GM12878 (cell line): ENCODE data around the gene RTP5. TPM values are rescaled to one million over a fixed set of nuclear protein-coding genes. Genes with fewer than 3 reads are reported as not detected.

ENCODE experiments used
- ATAC-seq: fragments of 200-7000 bp; cut with Tn5 transposase; 3 replicates; pipeline ENCODE4 v1.9.1; 2020; ENCODE audit warnings: mild to moderate bottlenecking, moderate library complexity
- BruUV-seq: library from RNA; stranded (reverse); fragments of 400-500 nt; replicated peaks from 2 replicates; lab custom pipeline; 2021; lab: Mats Ljungman, UMichigan
- CTCF ChIA-PET: fragments of 300-600 bp; sonication (Branson Sonifier 250); formaldehyde crosslinking; extraction: SDS; loops from one replicate; lab custom pipeline; 2021; ENCODE audit warnings: inconsistent platforms; lab: Yijun Ruan, JAX
- POLR2A ChIA-PET: fragments of 350-600 bp; formaldehyde crosslinking; extraction: SDS; loops from one replicate; lab custom pipeline; 2021; ENCODE audit warnings: inconsistent platforms; lab: Charles Lee
- RAD21 ChIA-PET: fragments of 300-600 bp; sonication (Branson Sonifier 250); formaldehyde crosslinking; loops from one replicate; lab custom pipeline; 2023; ENCODE audit warnings: antibody characterized with exemption; ENCODE audit not compliant: unreplicated experiment; lab: Charles Lee
- SMC1A ChIA-PET: fragments of 300-600 bp; sonication (Branson Sonifier 250); formaldehyde crosslinking; loops from one replicate; lab custom pipeline; 2023; ENCODE audit not compliant: unreplicated experiment, uncharacterized antibody; lab: Charles Lee
- DNase-seq: peaks from one replicate; pipeline ENCODE4 v3.0.0-alpha.2; 2011; ENCODE audit warnings: low read depth, low spot score
- FAIRE-seq: peaks from 3 replicates; lab custom pipeline; 2011; peaks lifted over from hg19 to GRCh38; lab: Jason Lieb, UNC
- H2AFZ ChIP-seq: 2 replicates; pipeline ENCODE4 v1.6.0; 2011; ENCODE audit warnings: low read depth, low read length, control low read depth; ENCODE audit not compliant: control insufficient read depth
- H3K27ac ChIP-seq: 2 replicates; pipeline ENCODE4 v1.5.1; 2011; ENCODE audit warnings: control low read depth; ENCODE audit not compliant: control insufficient read depth, insufficient read depth
- H3K27me3 ChIP-seq, 2 experiments: replicated peaks in 1 of 2; 2 replicates each; pipeline versions ENCODE4 v1.6.0 to v1.6.1; 2011; ENCODE audit warnings: low read length in 1 of 2; ENCODE audit not compliant: control insufficient read depth in 2 of 2, insufficient read depth in 2 of 2
- H3K36me3 ChIP-seq, 2 experiments: 2 replicates each; pipeline ENCODE4 v1.5.1; 2011; ENCODE audit warnings: low read length in 1 of 2; ENCODE audit not compliant: control insufficient read depth in 2 of 2, insufficient read depth in 2 of 2
- H3K4me1 ChIP-seq: 2 replicates; pipeline ENCODE4 v1.6.1; 2011; ENCODE audit warnings: mild to moderate bottlenecking, low read length, moderate library complexity, mixed read lengths; ENCODE audit not compliant: control insufficient read depth, insufficient read depth
- H3K4me2 ChIP-seq: 2 replicates; pipeline ENCODE4 v1.6.0; 2011; ENCODE audit warnings: control low read depth; ENCODE audit not compliant: control insufficient read depth, insufficient read depth
- H3K4me3 ChIP-seq: fragments of 200-600 bp; sonication (generic); 2 replicates; pipeline ENCODE4 v1.5.1; 2016
- H3K79me2 ChIP-seq: 2 replicates; pipeline ENCODE4 v1.6.0; 2011; ENCODE audit warnings: low read length; ENCODE audit not compliant: control insufficient read depth, insufficient read depth
- H3K9ac ChIP-seq: 2 replicates; pipeline ENCODE4 v1.8.0; 2011; ENCODE audit warnings: low read length, control low read depth, mixed read lengths; ENCODE audit not compliant: control insufficient read depth, insufficient read depth
- H3K9me3 ChIP-seq: replicated peaks from 3 replicates; pipeline ENCODE4 v1.5.1; 2011; ENCODE audit warnings: mild to moderate bottlenecking, low read length; ENCODE audit not compliant: control insufficient read depth, insufficient read depth
- H4K20me1 ChIP-seq: 2 replicates; pipeline ENCODE4 v1.6.0; 2011; ENCODE audit not compliant: control insufficient read depth, insufficient read depth
- CBX3 ChIP-seq: fragments of 200-600 bp; sonication (generic); IDR thresholded peaks from 2 replicates; pipeline ENCODE4 v1.6.1; 2016; ENCODE audit warnings: low read depth, borderline replicate concordance
- IKZF1 ChIP-seq: fragments of 450-650 bp; conservative IDR thresholded peaks from 2 replicates; pipeline ENCODE4 v1.6.1; 2017; ENCODE audit warnings: antibody characterized with exemption, mild to moderate bottlenecking
- JUNB ChIP-seq: IDR thresholded peaks from 2 replicates; pipeline ENCODE4 v1.6.1; 2016; ENCODE audit warnings: antibody characterized with exemption, mild to moderate bottlenecking
- MEF2B ChIP-seq: fragments of 450-650 bp; IDR thresholded peaks from 2 replicates; pipeline ENCODE4 v1.6.1; 2018; ENCODE audit warnings: mild to moderate bottlenecking, moderate library complexity; ENCODE audit not compliant: partially characterized antibody, poor library complexity, severe bottlenecking
- RAD51 ChIP-seq: fragments of 450-650 bp; IDR thresholded peaks from 2 replicates; pipeline ENCODE4 v1.6.1; 2016; ENCODE audit warnings: moderate library complexity, mild to moderate bottlenecking, inconsistent platforms
- SP1 ChIP-seq: IDR thresholded peaks from one replicate; pipeline ENCODE4 v1.6.1; 2011; ENCODE audit warnings: low read depth, low read length
- SPI1 ChIP-seq: IDR thresholded peaks from 2 replicates; pipeline ENCODE4 v1.6.1; 2011; ENCODE audit warnings: low read depth, mild to moderate bottlenecking, low read length, moderate library complexity, borderline replicate concordance; ENCODE audit not compliant: insufficient read depth
- SREBF2 ChIP-seq: IDR thresholded peaks from 2 replicates; pipeline ENCODE4 v1.6.1; 2012; ENCODE audit warnings: mild to moderate bottlenecking, low read length
- STAT3 ChIP-seq: IDR thresholded peaks from 2 replicates; pipeline ENCODE4 v1.6.1; 2011; ENCODE audit warnings: low read depth, low read length, improper control_type of control experiment
- TAF1 ChIP-seq: IDR thresholded peaks from 2 replicates; pipeline ENCODE4 v1.6.1; 2011; ENCODE audit warnings: mild to moderate bottlenecking, low read depth, low read length, borderline replicate concordance
- WGBS: methylation state at CpG from one replicate; pipeline ENCODE4 v1.1.6; 2016; ENCODE audit warnings: low lambda C conversion rate; ENCODE audit not compliant: insufficient replicate concordance, insufficient coverage; ENCODE audit errors: missing lambda C conversion rate; 5-methylcytosine and 5-hydroxymethylcytosine counted together
- in situ Hi-C: fragments of 300-500 bp; cut with MboI; formaldehyde crosslinking; loops from 9 replicates; pipeline ENCODE4 v1.14.3; 2018; ENCODE audit warnings: mixed read lengths
- intact Hi-C: fragments of 100-400 bp; cut with micrococcal nuclease; formaldehyde crosslinking; loops from one replicate; pipeline ENCODE4 v1.14.2; 2022; ENCODE audit not compliant: unreplicated experiment
- polyA plus RNA-seq, 11 experiments: library from polyadenylated mRNA; depleted of rRNA in 4 of 11; unstranded in 6 of 11; stranded (reverse) in 5 of 11; fragments of >200 nt; fragmentation: Nextera tagmentation in 4 of 11; fragmentation: Illumina TruSeq in 1 of 11; extraction: Ambion mirVana in 4 of 11; extraction: Trizol in 1 of 11; gene quantifications; 1 replicate in 1 of 11; 2 replicates in 10 of 11; pipeline versions ENCODE4 v1.2.1 to v1.2.3, GENCODE V29; 2011 to 2016; ENCODE audit warnings: inconsistent platforms in 2 of 11, missing spikeins in 2 of 11, low read depth in 1 of 11
- total RNA-seq, 4 experiments: library from RNA; depleted of rRNA in 3 of 4; stranded (reverse); fragments of >200 nt in 3 of 4; fragmentation: Illumina TruSeq in 1 of 4; extraction: Trizol in 1 of 4; gene quantifications; 2 replicates each; pipeline versions ENCODE4 v1.2.1 to v1.2.3, GENCODE V29; 2013 to 2021
- TF ChIP-seq, protein P1 (sequence below): IDR thresholded peaks from 2 replicates; pipeline ENCODE4 v1.6.1; 2012; ENCODE audit warnings: low read depth, low read length, improper control_type of control experiment
- TF ChIP-seq, protein P2 (sequence below): IDR thresholded peaks from 2 replicates; pipeline ENCODE4 v1.6.1; 2011; ENCODE audit warnings: low read depth, low read length, improper control_type of control experiment, borderline replicate concordance
- TF ChIP-seq, protein P3 (sequence below): fragments of 450-650 bp; IDR thresholded peaks from 2 replicates; pipeline ENCODE4 v1.6.1; 2018; ENCODE audit warnings: mild to moderate bottlenecking, low read depth, moderate library complexity; ENCODE audit not compliant: partially characterized antibody
- TF ChIP-seq, protein P4 (sequence below): fragments of 450-650 bp; IDR thresholded peaks from 2 replicates; pipeline ENCODE4 v1.6.1; 2017; ENCODE audit warnings: antibody characterized with exemption, mild to moderate bottlenecking, moderate library complexity

Gene RTP5
- total and polyA plus RNA-seq, 10 of the 15 experiments (the other 5 are each of a cell fraction or from before 2014, with no cell fraction given), result 0.05 TPM; not detected in 9

DNA sequence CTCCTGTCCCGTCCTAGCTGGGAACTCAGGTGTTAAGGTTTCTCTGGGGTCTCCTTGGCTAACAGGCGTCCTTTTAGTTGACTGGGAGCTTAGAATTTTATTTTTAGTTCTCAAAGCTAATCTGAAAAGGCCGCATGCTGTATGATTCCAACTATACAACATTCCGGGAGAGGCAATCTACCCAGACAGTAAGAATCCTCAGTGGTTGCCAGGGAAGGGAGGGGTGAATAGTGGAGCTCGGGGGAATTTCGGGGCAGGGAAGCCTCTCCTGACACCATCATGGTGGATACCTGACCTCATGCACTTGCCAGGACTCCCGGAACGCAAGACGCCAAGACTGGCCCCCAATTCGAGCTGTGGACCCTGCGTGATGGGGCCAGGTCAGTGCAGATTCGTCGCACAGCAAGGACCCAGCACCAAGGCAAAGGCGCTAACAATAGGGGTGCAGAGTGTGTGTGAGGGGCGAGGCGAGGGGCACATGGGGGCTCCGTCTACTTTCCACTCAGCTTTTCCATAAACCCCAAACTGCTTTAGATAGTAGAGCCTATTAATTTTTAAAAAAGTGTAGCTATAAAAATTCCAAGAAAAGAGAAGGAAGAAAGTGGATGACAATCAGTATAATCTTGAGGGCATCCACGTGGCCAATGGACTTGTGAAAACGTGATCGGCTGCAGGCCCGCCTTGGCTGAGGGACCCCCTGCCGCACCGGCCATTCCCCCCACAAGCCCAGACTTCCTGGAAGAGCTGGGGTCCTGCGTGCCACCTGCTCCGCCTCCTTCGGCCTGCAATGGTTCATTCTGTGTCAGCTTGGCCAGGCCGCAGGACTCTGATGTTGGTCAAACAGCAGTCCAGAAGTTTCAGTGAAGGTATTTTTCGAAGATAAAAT, 28.1 kb upstream of the RTP5 start:
- BruUV-seq, result no TSS peak
- H2AFZ ChIP-seq, result no peak overlapping the region
- no peak overlapping the region for H3K4me3 ChIP-seq
- POLR2A ChIA-PET, result interaction anchor here (0.7 kb wide), 1 partner anchor 18 kb away, joined by 3 read pairs; no protein-coding TSS in a partner anchor
- RAD21 ChIA-PET, result interaction anchor here (1.0 to 1.5 kb wide), 2 partner anchors 37 to 79 kb away, joined by 3 read pairs; no protein-coding TSS in a partner anchor
- no peaks in the 10 kb centered on the region for H4K20me1 ChIP-seq
- H3K36me3 ChIP-seq, result no peaks in the 10 kb centered on the region
- no peaks in the 10 kb centered on the region for H3K79me2 ChIP-seq
- CTCF ChIA-PET, result interaction anchor here (1.0 kb wide), 1 partner anchor 107 kb away, joined by 3 read pairs; the partner anchor contains the start of gene D2HGDH
- FAIRE-seq (no peak), DNase-seq (no peak), ATAC-seq (no peak)
- peaks cover 23% of the 10 kb centered on the region for H3K4me1 ChIP-seq
- H3K9me3 ChIP-seq, result no peaks in the 10 kb centered on the region
- 78% methylated on average over 28 of the region's 28 CpGs for whole genome bisulfite sequencing
- H3K27me3 ChIP-seq, result peaks cover 0 to 1% of the 10 kb centered on the region in 2 experiments; a peak in 1 of 4 replicates
- intact Hi-C loops (loop anchor here (5.0 to 10.0 kb wide), 2 partner anchors 39 to 107 kb away; partner anchors contain the start of gene D2HGDH), in situ Hi-C loops (no loop called here)
- no peak overlapping the region for H3K27ac ChIP-seq
- H3K9ac ChIP-seq, result no peak overlapping the region
- SMC1A ChIA-PET, result interaction anchor here (0.6 to 1.2 kb wide), 4 partner anchors 28 to 731 kb away, joined by 3 to 5 read pairs (median 3); no protein-coding TSS in a partner anchor
- no peak overlapping the region for H3K4me2 ChIP-seq
- no peak for TF ChIP-seq SPI1
- TF ChIP-seq, protein P1, sequence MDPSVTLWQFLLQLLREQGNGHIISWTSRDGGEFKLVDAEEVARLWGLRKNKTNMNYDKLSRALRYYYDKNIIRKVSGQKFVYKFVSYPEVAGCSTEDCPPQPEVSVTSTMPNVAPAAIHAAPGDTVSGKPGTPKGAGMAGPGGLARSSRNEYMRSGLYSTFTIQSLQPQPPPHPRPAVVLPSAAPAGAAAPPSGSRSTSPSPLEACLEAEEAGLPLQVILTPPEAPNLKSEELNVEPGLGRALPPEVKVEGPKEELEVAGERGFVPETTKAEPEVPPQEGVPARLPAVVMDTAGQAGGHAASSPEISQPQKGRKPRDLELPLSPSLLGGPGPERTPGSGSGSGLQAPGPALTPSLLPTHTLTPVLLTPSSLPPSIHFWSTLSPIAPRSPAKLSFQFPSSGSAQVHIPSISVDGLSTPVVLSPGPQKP, result no peak
- TF ChIP-seq SP1, result no peak
- TF ChIP-seq RAD51, result no peak
- TF ChIP-seq JUNB, result no peak
- no peak for TF ChIP-seq MEF2B
- TF ChIP-seq TAF1, result no peak
- no peak for TF ChIP-seq IKZF1
- TF ChIP-seq STAT3, result no peak
- TF ChIP-seq SREBF2, result no peak
- TF ChIP-seq, protein P2, sequence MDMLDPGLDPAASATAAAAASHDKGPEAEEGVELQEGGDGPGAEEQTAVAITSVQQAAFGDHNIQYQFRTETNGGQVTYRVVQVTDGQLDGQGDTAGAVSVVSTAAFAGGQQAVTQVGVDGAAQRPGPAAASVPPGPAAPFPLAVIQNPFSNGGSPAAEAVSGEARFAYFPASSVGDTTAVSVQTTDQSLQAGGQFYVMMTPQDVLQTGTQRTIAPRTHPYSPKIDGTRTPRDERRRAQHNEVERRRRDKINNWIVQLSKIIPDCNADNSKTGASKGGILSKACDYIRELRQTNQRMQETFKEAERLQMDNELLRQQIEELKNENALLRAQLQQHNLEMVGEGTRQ, result no peak
- TF ChIP-seq, protein P3, sequence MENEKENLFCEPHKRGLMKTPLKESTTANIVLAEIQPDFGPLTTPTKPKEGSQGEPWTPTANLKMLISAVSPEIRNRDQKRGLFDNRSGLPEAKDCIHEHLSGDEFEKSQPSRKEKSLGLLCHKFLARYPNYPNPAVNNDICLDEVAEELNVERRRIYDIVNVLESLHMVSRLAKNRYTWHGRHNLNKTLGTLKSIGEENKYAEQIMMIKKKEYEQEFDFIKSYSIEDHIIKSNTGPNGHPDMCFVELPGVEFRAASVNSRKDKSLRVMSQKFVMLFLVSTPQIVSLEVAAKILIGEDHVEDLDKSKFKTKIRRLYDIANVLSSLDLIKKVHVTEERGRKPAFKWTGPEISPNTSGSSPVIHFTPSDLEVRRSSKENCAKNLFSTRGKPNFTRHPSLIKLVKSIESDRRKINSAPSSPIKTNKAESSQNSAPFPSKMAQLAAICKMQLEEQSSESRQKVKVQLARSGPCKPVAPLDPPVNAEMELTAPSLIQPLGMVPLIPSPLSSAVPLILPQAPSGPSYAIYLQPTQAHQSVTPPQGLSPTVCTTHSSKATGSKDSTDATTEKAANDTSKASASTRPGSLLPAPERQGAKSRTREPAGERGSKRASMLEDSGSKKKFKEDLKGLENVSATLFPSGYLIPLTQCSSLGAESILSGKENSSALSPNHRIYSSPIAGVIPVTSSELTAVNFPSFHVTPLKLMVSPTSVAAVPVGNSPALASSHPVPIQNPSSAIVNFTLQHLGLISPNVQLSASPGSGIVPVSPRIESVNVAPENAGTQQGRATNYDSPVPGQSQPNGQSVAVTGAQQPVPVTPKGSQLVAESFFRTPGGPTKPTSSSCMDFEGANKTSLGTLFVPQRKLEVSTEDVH, result no peak
- no peak for TF ChIP-seq CBX3
- TF ChIP-seq, protein P4, sequence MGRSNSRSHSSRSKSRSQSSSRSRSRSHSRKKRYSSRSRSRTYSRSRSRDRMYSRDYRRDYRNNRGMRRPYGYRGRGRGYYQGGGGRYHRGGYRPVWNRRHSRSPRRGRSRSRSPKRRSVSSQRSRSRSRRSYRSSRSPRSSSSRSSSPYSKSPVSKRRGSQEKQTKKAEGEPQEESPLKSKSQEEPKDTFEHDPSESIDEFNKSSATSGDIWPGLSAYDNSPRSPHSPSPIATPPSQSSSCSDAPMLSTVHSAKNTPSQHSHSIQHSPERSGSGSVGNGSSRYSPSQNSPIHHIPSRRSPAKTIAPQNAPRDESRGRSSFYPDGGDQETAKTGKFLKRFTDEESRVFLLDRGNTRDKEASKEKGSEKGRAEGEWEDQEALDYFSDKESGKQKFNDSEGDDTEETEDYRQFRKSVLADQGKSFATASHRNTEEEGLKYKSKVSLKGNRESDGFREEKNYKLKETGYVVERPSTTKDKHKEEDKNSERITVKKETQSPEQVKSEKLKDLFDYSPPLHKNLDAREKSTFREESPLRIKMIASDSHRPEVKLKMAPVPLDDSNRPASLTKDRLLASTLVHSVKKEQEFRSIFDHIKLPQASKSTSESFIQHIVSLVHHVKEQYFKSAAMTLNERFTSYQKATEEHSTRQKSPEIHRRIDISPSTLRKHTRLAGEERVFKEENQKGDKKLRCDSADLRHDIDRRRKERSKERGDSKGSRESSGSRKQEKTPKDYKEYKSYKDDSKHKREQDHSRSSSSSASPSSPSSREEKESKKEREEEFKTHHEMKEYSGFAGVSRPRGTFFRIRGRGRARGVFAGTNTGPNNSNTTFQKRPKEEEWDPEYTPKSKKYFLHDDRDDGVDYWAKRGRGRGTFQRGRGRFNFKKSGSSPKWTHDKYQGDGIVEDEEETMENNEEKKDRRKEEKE, result no peak
